Smooth muscle cell (in vitro differentiated cells): ENCODE results near the gene SLC23A2. TPM values are rescaled to one million over a fixed set of nuclear protein-coding genes. Genes with fewer than 3 reads are reported as not detected.
"Not testable (repeated sequence)": the region's sequence is repeated elsewhere in the genome, so short reads cannot be mapped to it uniquely, and the experiment has no call there.

Source experiments
- DNase-seq: peaks from one replicate; lab custom pipeline; 2025; ENCODE audit not compliant: unreplicated experiment; lab: John Stamatoyannopoulos, UW
- H2AFZ ChIP-seq: fragments of 200-600 bp; sonication (generic); 2 replicates; pipeline ENCODE4 v1.6.0; 2016; ENCODE audit warnings: antibody characterized with exemption, low read depth, mild to moderate bottlenecking
- H3F3A ChIP-seq: fragments of 200-600 bp; sonication (generic); 2 replicates; pipeline ENCODE4 v1.6.0; 2017; ENCODE audit warnings: antibody characterized with exemption, low read depth
- H3K27ac ChIP-seq: fragments of 200-600 bp; sonication (generic); 2 replicates; pipeline ENCODE4 v1.5.1; 2016; ENCODE audit warnings: low read depth, mild to moderate bottlenecking
- H3K27me3 ChIP-seq: fragments of 200-600 bp; sonication (generic); 2 replicates; pipeline ENCODE4 v1.6.1; 2016; ENCODE audit warnings: low read depth, mild to moderate bottlenecking
- H3K36me3 ChIP-seq: fragments of 200-600 bp; sonication (generic); 2 replicates; pipeline ENCODE4 v1.5.1; 2016; ENCODE audit warnings: low read depth
- H3K4me1 ChIP-seq: fragments of 200-600 bp; sonication (generic); 2 replicates; pipeline ENCODE4 v1.5.1; 2016; ENCODE audit warnings: low read depth
- H3K4me2 ChIP-seq: fragments of 200-600 bp; sonication (generic); 2 replicates; pipeline ENCODE4 v1.6.0; 2016; ENCODE audit warnings: mild to moderate bottlenecking
- H3K4me3 ChIP-seq: fragments of 200-600 bp; sonication (generic); 2 replicates; pipeline ENCODE4 v1.5.1; 2016; ENCODE audit warnings: mild to moderate bottlenecking
- H3K79me2 ChIP-seq: fragments of 200-600 bp; sonication (generic); 2 replicates; pipeline ENCODE4 v1.6.0; 2016; ENCODE audit warnings: low read depth, mild to moderate bottlenecking
- H3K9ac ChIP-seq: fragments of 200-600 bp; sonication (generic); 2 replicates; pipeline ENCODE4 v1.6.0; 2016; ENCODE audit warnings: low read depth
- H3K9me3 ChIP-seq: fragments of 200-600 bp; sonication (generic); replicated peaks from 2 replicates; pipeline ENCODE4 v1.5.1; 2016; ENCODE audit warnings: low read depth
- H4K20me1 ChIP-seq: fragments of 200-600 bp; sonication (generic); 2 replicates; pipeline ENCODE4 v1.6.0; 2016; ENCODE audit warnings: low read depth
- WGBS: methylation state at CpG from one replicate; pipeline ENCODE4 v1.1.7; 2016; ENCODE audit warnings: low lambda C conversion rate; 5-methylcytosine and 5-hydroxymethylcytosine counted together
- polyA plus RNA-seq: library from polyadenylated mRNA; unstranded; fragments of >200 nt; fragmentation: Nextera tagmentation; extraction: Ambion mirVana; gene quantifications from 2 replicates; pipeline ENCODE4 v1.2.1, GENCODE V29; 2016
- total RNA-seq: library from RNA; depleted of rRNA; stranded (reverse); fragments of >200 nt; gene quantifications from 2 replicates; pipeline ENCODE4 v1.2.3, GENCODE V29; 2014
- TF ChIP-seq, protein P1 (sequence below): fragments of 200-600 bp; sonication (generic); IDR thresholded peaks from 2 replicates; pipeline ENCODE4 v1.5.1; 2017; ENCODE audit warnings: borderline replicate concordance, mild to moderate bottlenecking, antibody characterized with exemption; ENCODE audit not compliant: insufficient read depth, poor library complexity, severe bottlenecking

Gene SLC23A2
- total and polyA plus RNA-seq, 2 experiments from 2014 or later: 1.4 to 5.0 TPM

DNA sequence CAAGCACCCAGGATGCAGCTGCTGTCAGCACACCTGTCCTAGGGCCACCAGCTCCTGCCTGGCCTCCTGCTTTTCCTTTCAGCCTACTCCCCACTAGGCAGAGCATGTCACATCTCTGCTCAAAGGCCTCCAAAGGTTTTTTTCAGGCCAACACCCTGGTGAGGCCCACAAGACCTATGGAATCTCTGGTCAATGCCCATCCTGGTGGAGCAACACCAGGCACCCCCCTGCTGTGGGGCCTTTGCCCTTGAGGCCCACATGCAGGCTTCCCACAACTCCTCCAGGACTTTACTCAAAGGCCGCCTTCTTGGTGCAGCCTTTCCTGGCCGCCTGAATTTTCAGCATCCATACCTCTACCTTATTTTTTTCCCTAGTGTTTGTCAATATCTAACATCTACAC, 76.9 kb downstream of the SLC23A2 start:
- Histone ChIP-seq H4K20me1 (no peaks in the 10 kb centered on the region), H3K4me2 (no peak overlapping the region), H2AFZ (no peak overlapping the region), H3K9me3 (no peaks in the 10 kb centered on the region), H3K4me1 (no peaks in the 10 kb centered on the region), H3K79me2 (no peaks in the 10 kb centered on the region), H3K4me3 (no peak overlapping the region), H3K27me3 (no peaks in the 10 kb centered on the region), H3F3A (no peaks in the 10 kb centered on the region), H3K9ac (no peak overlapping the region), H3K27ac (no peak overlapping the region), H3K36me3 (no peaks in the 10 kb centered on the region)
- WGBS: 98% methylated on average over 2 of the region's 2 CpGs
- DNase-seq: no peak
- TF ChIP-seq, protein P1, sequence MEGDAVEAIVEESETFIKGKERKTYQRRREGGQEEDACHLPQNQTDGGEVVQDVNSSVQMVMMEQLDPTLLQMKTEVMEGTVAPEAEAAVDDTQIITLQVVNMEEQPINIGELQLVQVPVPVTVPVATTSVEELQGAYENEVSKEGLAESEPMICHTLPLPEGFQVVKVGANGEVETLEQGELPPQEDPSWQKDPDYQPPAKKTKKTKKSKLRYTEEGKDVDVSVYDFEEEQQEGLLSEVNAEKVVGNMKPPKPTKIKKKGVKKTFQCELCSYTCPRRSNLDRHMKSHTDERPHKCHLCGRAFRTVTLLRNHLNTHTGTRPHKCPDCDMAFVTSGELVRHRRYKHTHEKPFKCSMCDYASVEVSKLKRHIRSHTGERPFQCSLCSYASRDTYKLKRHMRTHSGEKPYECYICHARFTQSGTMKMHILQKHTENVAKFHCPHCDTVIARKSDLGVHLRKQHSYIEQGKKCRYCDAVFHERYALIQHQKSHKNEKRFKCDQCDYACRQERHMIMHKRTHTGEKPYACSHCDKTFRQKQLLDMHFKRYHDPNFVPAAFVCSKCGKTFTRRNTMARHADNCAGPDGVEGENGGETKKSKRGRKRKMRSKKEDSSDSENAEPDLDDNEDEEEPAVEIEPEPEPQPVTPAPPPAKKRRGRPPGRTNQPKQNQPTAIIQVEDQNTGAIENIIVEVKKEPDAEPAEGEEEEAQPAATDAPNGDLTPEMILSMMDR: no peak

DNA sequence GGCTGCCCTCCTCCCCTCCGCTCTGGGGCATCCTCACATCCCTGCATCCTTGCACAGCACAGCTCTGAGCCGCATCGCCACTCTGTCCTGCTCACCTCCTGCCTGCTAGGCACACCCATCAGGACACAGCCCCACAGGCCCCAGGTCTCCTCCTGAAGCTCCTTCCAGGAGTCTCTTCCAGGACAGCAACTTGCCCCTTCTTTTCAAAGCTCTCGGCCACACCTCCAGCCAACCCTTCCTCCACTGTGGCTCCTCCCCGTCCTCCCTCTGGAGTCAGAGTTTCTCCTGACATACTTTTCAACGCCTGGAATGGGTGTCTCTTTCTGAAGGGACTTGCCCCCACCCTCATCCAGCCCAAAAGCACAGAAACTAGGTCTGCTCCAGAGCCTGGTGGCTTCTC, 77.3 kb downstream of the SLC23A2 start:
- no peak overlapping the region for H3K27ac ChIP-seq

DNA sequence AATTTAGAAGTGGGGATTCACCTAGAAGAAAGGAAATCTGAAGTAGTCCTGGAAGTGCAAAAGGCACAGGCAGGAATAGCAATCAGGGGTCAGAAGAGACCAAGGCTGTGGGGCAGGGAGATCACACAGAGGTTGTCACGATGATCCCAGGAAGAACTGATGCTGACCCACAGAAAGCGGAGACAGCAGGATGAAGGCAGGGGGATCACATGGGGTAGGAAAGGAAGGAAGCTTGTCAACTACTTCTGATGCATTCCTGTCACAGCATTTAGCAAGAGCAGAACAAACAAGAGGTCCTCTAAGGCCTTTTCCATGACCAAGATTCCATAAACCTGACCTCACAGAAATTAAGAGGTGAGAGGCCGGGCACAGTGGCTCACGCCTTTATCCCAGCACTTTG, 79.1 kb downstream of the SLC23A2 start:
- H4K20me1 ChIP-seq: peaks cover under 1% of the 10 kb centered on the region
- H3K4me3 ChIP-seq: no peak overlapping the region
- TF ChIP-seq, protein P1: no peak
- H3K4me2 ChIP-seq: no peak overlapping the region
- no peak overlapping the region for H3K9ac ChIP-seq
- WGBS: over 99% methylated on average over 4 of the region's 4 CpGs
- no peaks in the 10 kb centered on the region for H3F3A ChIP-seq
- H3K79me2 ChIP-seq: no peaks in the 10 kb centered on the region
- H3K9me3 ChIP-seq: no peaks in the 10 kb centered on the region
- no peak overlapping the region for H3K27ac ChIP-seq
- H3K27me3 ChIP-seq: no peaks in the 10 kb centered on the region
- no peak overlapping the region for H2AFZ ChIP-seq
- DNase-seq: no peak
- no peaks in the 10 kb centered on the region for H3K4me1 ChIP-seq
- no peaks in the 10 kb centered on the region for H3K36me3 ChIP-seq

More for the DNA sequence above, 77.3 kb downstream of the SLC23A2 start:
- TF ChIP-seq, protein P1: no peak
- no peaks in the 10 kb centered on the region for H3K79me2 ChIP-seq
- no peak overlapping the region for H3K4me3 ChIP-seq
- no peaks in the 10 kb centered on the region for H3K9me3 ChIP-seq
- H3K36me3 ChIP-seq: no peaks in the 10 kb centered on the region
- no peak for DNase-seq
- H4K20me1 ChIP-seq: no peaks in the 10 kb centered on the region
- H3K4me1 ChIP-seq: no peaks in the 10 kb centered on the region
- no peak overlapping the region for H2AFZ ChIP-seq
- no peaks in the 10 kb centered on the region for H3K27me3 ChIP-seq
- no peak overlapping the region for H3K4me2 ChIP-seq
- H3F3A ChIP-seq: no peaks in the 10 kb centered on the region
- no peak overlapping the region for H3K9ac ChIP-seq
- whole genome bisulfite sequencing: 91% methylated on average over 6 of the region's 6 CpGs

DNA sequence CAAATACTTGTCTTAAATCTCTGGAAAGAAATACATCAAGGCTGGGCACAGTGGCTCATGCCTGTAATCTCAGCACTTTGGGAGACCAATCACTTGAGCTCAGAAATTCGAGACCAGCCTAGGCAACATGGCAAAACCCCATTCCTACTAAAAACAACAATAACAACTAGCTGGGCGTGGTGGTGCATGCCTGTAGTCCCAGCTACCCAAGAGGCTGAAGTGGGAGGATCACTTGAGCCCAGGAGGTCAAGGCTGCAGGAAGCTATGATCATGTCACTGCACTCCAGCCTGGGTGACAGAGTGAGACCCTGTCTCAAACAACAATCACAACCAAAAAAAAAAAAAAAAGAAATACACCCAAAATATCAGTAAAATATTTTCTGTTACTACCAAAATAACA, 80.0 kb downstream of the SLC23A2 start:
- DNase-seq: not testable (repeated sequence)
- 79% methylated on average over 2 of the region's 2 CpGs for WGBS

More for the DNA sequence above, 80.0 kb downstream of the SLC23A2 start:
- not testable (repeated sequence) for H3K27ac ChIP-seq, H4K20me1 ChIP-seq, H2AFZ ChIP-seq, H3K4me2 ChIP-seq, H3K4me1 ChIP-seq, H3K9me3 ChIP-seq, H3F3A ChIP-seq, H3K79me2 ChIP-seq, H3K36me3 ChIP-seq, H3K4me3 ChIP-seq, H3K9ac ChIP-seq, H3K27me3 ChIP-seq
